Measurements from ENCODE around the gene AUTS2.

DNA sequence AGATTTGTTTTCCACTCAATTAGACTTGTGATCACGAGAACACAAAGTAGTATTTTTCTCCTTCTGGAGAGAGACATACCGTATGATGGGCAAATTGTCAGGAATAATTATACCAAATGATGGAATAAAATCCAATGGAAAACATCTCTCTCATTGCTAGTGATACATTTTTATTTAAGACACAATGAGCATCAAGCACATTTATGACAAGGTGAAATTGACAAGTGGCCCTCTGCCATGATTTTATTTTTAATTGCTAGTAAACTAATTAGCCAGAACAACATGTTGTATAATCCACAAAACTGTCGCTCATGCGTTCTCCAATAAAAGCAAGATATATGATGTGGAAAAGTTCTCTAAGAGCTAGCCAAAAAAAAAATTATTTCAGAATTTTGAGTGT, 620.8 kb downstream of the AUTS2 start:
- TF ChIP-seq ZNF274 (IDR thresholded peaks at IDR 0.05; ENCODE audit: borderline replicate concordance, low read depth, low read length) (no peak), SIRT6 (IDR thresholded peaks at IDR 0.05; ENCODE audit: low read depth, low read length) (no peak), LARP7 (IDR thresholded peaks at IDR 0.05) (no peak), SNAPC5 (CRISPR knock-in tag; IDR thresholded peaks at IDR 0.05) (no peak), MAFF (IDR thresholded peaks at IDR 0.05; ENCODE audit: low read length) (no peak), NFXL1 (CRISPR knock-in tag; IDR thresholded peaks at IDR 0.05) (no peak), HMG20A (CRISPR knock-in tag; conservative IDR thresholded peaks at IDR 0.05) (no peak), REST (IDR thresholded peaks at IDR 0.05; ENCODE audit: borderline replicate concordance) (no peak), REST (CRISPR knock-in tag; IDR thresholded peaks at IDR 0.05; ENCODE audit: low read depth) (no peak), ZNF707 (CRISPR knock-in tag; conservative IDR thresholded peaks at IDR 0.05) (no peak)
- TF ChIP-seq, protein P1, sequence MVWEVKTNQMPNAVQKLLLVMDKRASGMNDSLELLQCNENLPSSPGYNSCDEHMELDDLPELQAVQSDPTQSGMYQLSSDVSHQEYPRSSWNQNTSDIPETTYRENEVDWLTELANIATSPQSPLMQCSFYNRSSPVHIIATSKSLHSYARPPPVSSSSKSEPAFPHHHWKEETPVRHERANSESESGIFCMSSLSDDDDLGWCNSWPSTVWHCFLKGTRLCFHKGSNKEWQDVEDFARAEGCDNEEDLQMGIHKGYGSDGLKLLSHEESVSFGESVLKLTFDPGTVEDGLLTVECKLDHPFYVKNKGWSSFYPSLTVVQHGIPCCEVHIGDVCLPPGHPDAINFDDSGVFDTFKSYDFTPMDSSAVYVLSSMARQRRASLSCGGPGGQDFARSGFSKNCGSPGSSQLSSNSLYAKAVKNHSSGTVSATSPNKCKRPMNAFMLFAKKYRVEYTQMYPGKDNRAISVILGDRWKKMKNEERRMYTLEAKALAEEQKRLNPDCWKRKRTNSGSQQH (CRISPR knock-in tag; IDR thresholded peaks at IDR 0.05) = no peak
